ENCODE data around the gene DSP. TPM values are rescaled to one million over a fixed set of nuclear protein-coding genes. Genes with fewer than 3 reads are reported as not detected.

DSP gene
- total RNA-seq, 1 experiment from 2014 or later: 109 TPM

- intact Hi-C loops (cut with micrococcal nuclease; ENCODE audit: unreplicated experiment): loop anchor here (2.0 to 5.0 kb wide), 4 partner anchors 49 to 230 kb away; partner anchors contain the start of genes SNRNP48 and SSR1
Observed at GRCh38 chr6:7542874-7543624, 1.6 kb downstream of the DSP start.

DNA sequence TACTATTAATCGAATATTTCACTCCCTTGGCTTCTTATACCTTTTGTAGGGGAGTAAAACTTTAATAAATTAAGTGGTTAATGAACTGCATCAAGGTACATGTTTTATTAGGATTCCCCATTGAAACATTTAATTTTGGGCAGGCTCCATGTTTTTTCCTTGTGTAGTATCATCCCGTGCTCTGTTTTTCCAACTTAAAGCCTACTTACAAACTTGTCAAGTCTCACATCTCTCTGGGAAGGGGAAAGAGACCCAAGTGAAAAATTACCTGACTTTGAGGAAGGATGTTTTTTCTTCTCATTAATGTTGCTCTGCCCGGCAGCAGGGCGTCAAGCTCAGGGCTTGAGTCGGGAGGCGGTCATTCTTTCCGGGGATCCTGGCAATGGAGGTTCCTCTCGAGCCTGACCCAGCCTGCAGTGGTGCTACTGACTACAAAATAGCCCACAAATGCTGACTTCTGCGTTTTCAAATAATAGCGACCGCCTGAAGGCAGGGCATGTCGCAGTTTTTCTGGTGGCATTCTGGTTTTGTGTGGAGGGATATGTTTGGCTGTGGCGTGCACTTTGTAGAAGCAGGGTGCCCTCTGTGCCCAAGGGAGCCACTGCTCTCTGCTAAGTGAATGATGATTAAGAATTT lies 2.4 kb downstream of the DSP start:
- ChIA-PET POLR2A (ENCODE audit: unreplicated experiment) (interaction anchor here (0.6 to 0.7 kb wide), 2 partner anchors 76 to 258 kb away, joined by 3 read pairs; no protein-coding TSS in a partner anchor), CTCF (no interaction called here)
- intact Hi-C loops (cut with micrococcal nuclease; ENCODE audit: unreplicated experiment): loop anchor here (2.0 to 5.0 kb wide), 4 partner anchors 48 to 231 kb away; partner anchors contain the start of genes SNRNP48 and SSR1
- TF ChIP-seq, protein P1, sequence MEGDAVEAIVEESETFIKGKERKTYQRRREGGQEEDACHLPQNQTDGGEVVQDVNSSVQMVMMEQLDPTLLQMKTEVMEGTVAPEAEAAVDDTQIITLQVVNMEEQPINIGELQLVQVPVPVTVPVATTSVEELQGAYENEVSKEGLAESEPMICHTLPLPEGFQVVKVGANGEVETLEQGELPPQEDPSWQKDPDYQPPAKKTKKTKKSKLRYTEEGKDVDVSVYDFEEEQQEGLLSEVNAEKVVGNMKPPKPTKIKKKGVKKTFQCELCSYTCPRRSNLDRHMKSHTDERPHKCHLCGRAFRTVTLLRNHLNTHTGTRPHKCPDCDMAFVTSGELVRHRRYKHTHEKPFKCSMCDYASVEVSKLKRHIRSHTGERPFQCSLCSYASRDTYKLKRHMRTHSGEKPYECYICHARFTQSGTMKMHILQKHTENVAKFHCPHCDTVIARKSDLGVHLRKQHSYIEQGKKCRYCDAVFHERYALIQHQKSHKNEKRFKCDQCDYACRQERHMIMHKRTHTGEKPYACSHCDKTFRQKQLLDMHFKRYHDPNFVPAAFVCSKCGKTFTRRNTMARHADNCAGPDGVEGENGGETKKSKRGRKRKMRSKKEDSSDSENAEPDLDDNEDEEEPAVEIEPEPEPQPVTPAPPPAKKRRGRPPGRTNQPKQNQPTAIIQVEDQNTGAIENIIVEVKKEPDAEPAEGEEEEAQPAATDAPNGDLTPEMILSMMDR (conservative IDR thresholded peaks at IDR 0.05): no peak
- no peak for TF ChIP-seq EZH2 (IDR thresholded peaks at IDR 0.05; ENCODE audit: low read depth)
- no peak overlapping the region for H2AFZ ChIP-seq
- no peaks in the 10 kb centered on the region for H3K9me2 ChIP-seq (ENCODE audit: insufficient read depth)
- no peaks in the 10 kb centered on the region; the same call in 1 of the 2 replicates for H4K20me1 ChIP-seq (ENCODE audit: insufficient read depth)
- no peak for DNase-seq
- no peak overlapping the region for H3K27ac ChIP-seq
- peaks cover 56% of the 10 kb centered on the region for H3K79me2 ChIP-seq (ENCODE audit: low read depth)
- peak overlapping the region; percentile 81 for H3K4me3 ChIP-seq
- H3K27me3 ChIP-seq (ENCODE audit: insufficient read depth, low read depth): no peaks in the 10 kb centered on the region
- peak overlapping the region; percentile 91 for H3K4me2 ChIP-seq
- H3K4me1 ChIP-seq (replicated peaks; ENCODE audit: insufficient read depth): peaks cover 45% of the 10 kb centered on the region
- no peaks in the 10 kb centered on the region for H3K9me3 ChIP-seq (ENCODE audit: insufficient read depth, low read depth)
- BruUV-seq (replicated peaks): no TSS peak
- H3K36me3 ChIP-seq (ENCODE audit: low read depth): no peaks in the 10 kb centered on the region
- H3F3A ChIP-seq (ENCODE audit: insufficient read depth, low read depth): peaks cover 15% of the 10 kb centered on the region; the same call in 1 of the 2 replicates

More at GRCh38 chr6:7542874-7543624, 1.6 kb downstream of the DSP start:
- peaks cover 37% of the 10 kb centered on the region for H3K4me1 ChIP-seq (replicated peaks; ENCODE audit: insufficient read depth)
- no peak overlapping the region for H2AFZ ChIP-seq
- H3K27me3 ChIP-seq (ENCODE audit: insufficient read depth, low read depth): no peaks in the 10 kb centered on the region
- POLR2A ChIA-PET (ENCODE audit: unreplicated experiment): interaction anchor here (0.6 to 0.7 kb wide), 3 partner anchors 75 to 257 kb away, joined by 3 read pairs; no protein-coding TSS in a partner anchor
- no peaks in the 10 kb centered on the region for H3K9me2 ChIP-seq (ENCODE audit: insufficient read depth)
- H3K4me2 ChIP-seq: peak overlapping the region; percentile 91
- no TSS peak for BruUV-seq (replicated peaks)
- H3F3A ChIP-seq (ENCODE audit: insufficient read depth, low read depth): peaks cover 15% of the 10 kb centered on the region; the same call in 1 of the 2 replicates
- H3K27ac ChIP-seq: peak overlapping the region; percentile 79
- peaks cover 49% of the 10 kb centered on the region for H3K79me2 ChIP-seq (ENCODE audit: low read depth)
- H3K9me3 ChIP-seq (ENCODE audit: insufficient read depth, low read depth): no peaks in the 10 kb centered on the region
- no peaks in the 10 kb centered on the region for H3K36me3 ChIP-seq (ENCODE audit: low read depth)
- CTCF ChIA-PET: interaction anchor here (0.5 kb wide), 1 partner anchor 151 kb away, joined by 8 read pairs; no protein-coding TSS in a partner anchor
- peak overlapping the region; percentile 81 for H3K4me3 ChIP-seq
- TF ChIP-seq EZH2 (IDR thresholded peaks at IDR 0.05; ENCODE audit: low read depth): no peak
- TF ChIP-seq, protein P1 (conservative IDR thresholded peaks at IDR 0.05): no peak
- H4K20me1 ChIP-seq (ENCODE audit: insufficient read depth): no peaks in the 10 kb centered on the region; the same call in 1 of the 2 replicates
- peak; percentile 68 to 69 for DNase-seq

- Histone ChIP-seq H3K9me3 (ENCODE audit: insufficient read depth, low read depth) (no peaks in the 10 kb centered on the region), H3K9me2 (ENCODE audit: insufficient read depth) (no peaks in the 10 kb centered on the region), H3K36me3 (ENCODE audit: low read depth) (no peaks in the 10 kb centered on the region), H3K4me3 (peak overlapping the region; percentile 81; the same call in 1 of the 2 replicates), H3F3A (ENCODE audit: insufficient read depth, low read depth) (peaks cover 15% of the 10 kb centered on the region; the same call in 1 of the 2 replicates), H3K4me2 (peak overlapping the region; percentile 91), H2AFZ (no peak overlapping the region), H3K4me1 (replicated peaks; ENCODE audit: insufficient read depth) (peaks cover 45% of the 10 kb centered on the region), H3K27ac (no peak overlapping the region), H3K27me3 (ENCODE audit: insufficient read depth, low read depth) (no peaks in the 10 kb centered on the region), H4K20me1 (ENCODE audit: insufficient read depth) (no peaks in the 10 kb centered on the region; the same call in 1 of the 2 replicates), H3K79me2 (ENCODE audit: low read depth) (peaks cover 60% of the 10 kb centered on the region)
- no peak for TF ChIP-seq EZH2 (IDR thresholded peaks at IDR 0.05; ENCODE audit: low read depth)
- TF ChIP-seq, protein P1 (conservative IDR thresholded peaks at IDR 0.05): no peak
- intact Hi-C loops (cut with micrococcal nuclease; ENCODE audit: unreplicated experiment): loop anchor here (5.0 kb wide), 2 partner anchors 48 to 77 kb away; partner anchors contain the start of gene SNRNP48
- no peak for DNase-seq
- no TSS peak for BruUV-seq (replicated peaks)
- ChIA-PET POLR2A (ENCODE audit: unreplicated experiment) (no interaction called here), CTCF (no interaction called here)
Observed at GRCh38 chr6:7544597-7544996, 3.1 kb downstream of the DSP start.
